Gastroesophageal sphincter (tissue), 4 donors: ENCODE data around the gene PPP1R18. TPM values are rescaled to one million over a fixed set of nuclear protein-coding genes. Genes with fewer than 3 reads are reported as not detected.

ENCODE experiments used
- ATAC-seq: fragments of 150-250 bp; one replicate; pipeline ENCODE4 v1.9.1; 2016; ENCODE audit warnings: mild to moderate bottlenecking, moderate library complexity
- H3K27ac ChIP-seq, 4 donors: fragments of 200-600 bp; sonication (generic) in 3 of 4; 1 replicate in 3 of 4; 2 replicates in 1 of 4; pipeline ENCODE4 v1.5.1; 2016 to 2019
- H3K27me3 ChIP-seq: fragments of 200-600 bp; sonication (generic); one replicate; pipeline ENCODE4 v1.5.1; 2019
- H3K36me3 ChIP-seq, 2 donors: fragments of 200-600 bp; sonication (generic); one replicate each; pipeline ENCODE4 v1.5.1; 2019; ENCODE audit warnings: control low read depth in 1 of 2
- H3K4me1 ChIP-seq, 3 donors: fragments of 200-600 bp; sonication (generic); 1 replicate in 2 of 3; 2 replicates in 1 of 3; pipeline ENCODE4 v1.5.1; 2016 to 2019; ENCODE audit warnings: control low read depth in 2 of 3
- H3K4me3 ChIP-seq, 2 donors: fragments of 200-600 bp; sonication (generic); one replicate each; pipeline ENCODE4 v1.5.1; 2019; ENCODE audit warnings: mild to moderate bottlenecking in 1 of 2, moderate library complexity in 1 of 2
- H3K9me3 ChIP-seq, 3 donors: fragments of 200-600 bp; sonication (generic); one replicate each; pipeline ENCODE4 v1.5.1; 2017 to 2019; ENCODE audit warnings: control low read depth in 2 of 3
- EP300 ChIP-seq: sonication (generic); formaldehyde crosslinking; IDR thresholded peaks from one replicate; pipeline ENCODE4 v1.6.1; 2017; ENCODE audit warnings: antibody characterized with exemption, mild to moderate bottlenecking
- POLR2A ChIP-seq, 2 donors: fragments of 450-650 bp; IDR thresholded peaks; one replicate each; pipeline ENCODE4 v1.6.1; 2017; ENCODE audit warnings: antibody characterized with exemption in 2 of 2, mild to moderate bottlenecking in 2 of 2, moderate library complexity in 1 of 2
- POLR2AphosphoS5 ChIP-seq: sonication (generic); formaldehyde crosslinking; IDR thresholded peaks from one replicate; pipeline ENCODE4 v1.6.1; 2017; ENCODE audit warnings: antibody characterized with exemption
- WGBS, 2 donors: methylation state at CpG; one replicate each; pipeline ENCODE4 v1.1.5; 2018; ENCODE audit warnings: low coverage in 1 of 2; 5-methylcytosine and 5-hydroxymethylcytosine counted together
- total RNA-seq, 4 donors: library from RNA; depleted of rRNA; stranded (reverse); fragments of >200 nt; gene quantifications; one replicate each; pipeline ENCODE4 v1.1.0, GENCODE V29; 2016
- TF ChIP-seq, protein P1 (sequence below), 4 experiments: fragments of 200-600 bp in 2 of 4; fragments of 450-650 bp in 2 of 4; sonication (generic) in 1 of 4; IDR thresholded peaks; one replicate each; pipeline ENCODE4 v1.5.1; 2017 to 2019; ENCODE audit warnings: antibody characterized with exemption in 4 of 4, mild to moderate bottlenecking in 2 of 4, moderate library complexity in 2 of 4

The PPP1R18 gene
- total RNA-seq, 4 donors from 2014 or later: 45.3 to 65.8 (median 56.6) TPM

DNA sequence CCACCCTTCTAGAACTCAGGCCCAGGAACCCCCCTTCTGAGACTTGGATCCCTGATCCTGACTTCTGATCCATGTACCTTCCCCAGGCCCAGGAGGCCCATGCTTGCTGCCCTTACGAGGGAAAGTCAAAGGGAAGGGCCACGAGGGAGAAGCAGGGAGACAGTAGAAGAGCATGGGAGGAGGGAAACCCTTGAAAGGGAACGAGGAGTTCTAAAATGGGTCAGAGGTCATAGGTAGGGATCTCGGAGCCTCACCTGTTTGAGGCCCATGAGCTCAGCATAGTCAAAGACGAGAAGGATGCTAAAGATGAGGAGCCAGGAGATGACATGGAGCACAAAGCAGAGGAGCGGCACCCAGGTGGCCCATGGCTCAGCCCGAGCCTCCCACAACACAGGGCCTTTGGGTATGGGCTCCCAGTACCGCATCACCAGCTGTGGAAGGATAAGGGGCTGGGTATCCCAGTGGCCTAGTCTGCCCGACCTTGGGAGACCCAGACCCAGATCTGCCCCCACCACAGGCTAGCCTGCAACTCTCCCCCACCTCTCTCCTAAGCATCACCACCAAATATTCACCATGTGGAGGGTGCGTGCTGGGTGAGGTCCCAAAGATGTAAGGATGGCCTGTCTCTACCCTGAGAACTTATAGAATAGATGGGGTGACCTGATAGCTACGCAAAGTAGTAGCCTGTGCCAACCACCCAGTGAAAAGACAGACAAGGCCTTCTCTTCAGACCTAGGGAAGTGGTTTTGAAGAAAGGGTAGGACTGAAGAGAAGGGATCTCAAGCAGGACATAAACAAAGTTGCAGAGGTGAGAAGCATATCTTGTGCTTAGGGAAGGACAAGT, 2.8 kb upstream of the PPP1R18 start:
- WGBS, 2 donors: 81% methylated on average over 6 of the region's 11 CpGs; no CpG with 5 or more reads in 1 of the 2 donors
- TF ChIP-seq, protein P1, sequence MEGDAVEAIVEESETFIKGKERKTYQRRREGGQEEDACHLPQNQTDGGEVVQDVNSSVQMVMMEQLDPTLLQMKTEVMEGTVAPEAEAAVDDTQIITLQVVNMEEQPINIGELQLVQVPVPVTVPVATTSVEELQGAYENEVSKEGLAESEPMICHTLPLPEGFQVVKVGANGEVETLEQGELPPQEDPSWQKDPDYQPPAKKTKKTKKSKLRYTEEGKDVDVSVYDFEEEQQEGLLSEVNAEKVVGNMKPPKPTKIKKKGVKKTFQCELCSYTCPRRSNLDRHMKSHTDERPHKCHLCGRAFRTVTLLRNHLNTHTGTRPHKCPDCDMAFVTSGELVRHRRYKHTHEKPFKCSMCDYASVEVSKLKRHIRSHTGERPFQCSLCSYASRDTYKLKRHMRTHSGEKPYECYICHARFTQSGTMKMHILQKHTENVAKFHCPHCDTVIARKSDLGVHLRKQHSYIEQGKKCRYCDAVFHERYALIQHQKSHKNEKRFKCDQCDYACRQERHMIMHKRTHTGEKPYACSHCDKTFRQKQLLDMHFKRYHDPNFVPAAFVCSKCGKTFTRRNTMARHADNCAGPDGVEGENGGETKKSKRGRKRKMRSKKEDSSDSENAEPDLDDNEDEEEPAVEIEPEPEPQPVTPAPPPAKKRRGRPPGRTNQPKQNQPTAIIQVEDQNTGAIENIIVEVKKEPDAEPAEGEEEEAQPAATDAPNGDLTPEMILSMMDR (IDR thresholded peaks at IDR 0.05): no peak
- TF ChIP-seq POLR2AphosphoS5 (no peak), EP300 (no peak), POLR2A (IDR thresholded peaks at IDR 0.05) (no peak)
- Histone ChIP-seq H3K9me3 (no peaks in the 10 kb centered on the region), H3K4me1 (peaks cover 4 to 56% (median 36%) of the 10 kb centered on the region in 3 donors), H3K27me3 (no peaks in the 10 kb centered on the region), H3K36me3 (no peaks in the 10 kb centered on the region), H3K4me3 (peak overlapping the region in 1 of 2 donors; percentile 92), H3K27ac (peak overlapping the region; percentile 92 to 100 (median 98))
- no peak for ATAC-seq

DNA sequence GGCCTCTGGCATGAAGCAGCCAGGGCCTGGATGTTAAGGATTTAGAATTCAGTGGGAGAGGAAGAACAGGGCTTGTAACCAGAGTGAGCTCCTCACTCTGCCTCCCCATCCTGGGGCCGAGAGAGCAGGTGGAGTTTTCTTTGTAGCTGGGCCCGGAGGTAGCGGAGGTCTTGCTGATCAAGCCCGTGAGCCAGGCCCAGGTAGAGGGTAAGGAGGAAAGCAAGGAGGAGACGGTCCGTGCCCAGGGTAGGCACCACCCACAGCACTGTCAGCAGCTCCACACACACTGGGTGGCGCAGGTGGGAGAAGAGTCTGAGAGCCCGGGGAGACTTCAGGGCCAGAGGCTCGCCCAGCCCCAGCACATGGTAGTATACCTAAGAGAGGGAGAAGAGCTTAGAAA, 2.1 kb upstream of the PPP1R18 start:
- peak overlapping the region; percentile 92 to 100 (median 98) for H3K27ac ChIP-seq
- WGBS, 2 donors: 60 to 89% methylated on average over 5 to 8 of the region's 9 CpGs
- H3K36me3 ChIP-seq: no peaks in the 10 kb centered on the region
- H3K27me3 ChIP-seq: no peaks in the 10 kb centered on the region
- no peak for ATAC-seq
- H3K4me1 ChIP-seq: peaks cover 4 to 63% (median 37%) of the 10 kb centered on the region in 3 donors
- TF ChIP-seq, protein P1 (IDR thresholded peaks at IDR 0.05): no peak
- no peak for TF ChIP-seq POLR2AphosphoS5
- no peak for TF ChIP-seq POLR2A (IDR thresholded peaks at IDR 0.05)
- no peak for TF ChIP-seq EP300
- peak overlapping the region in 1 of 2 donors; percentile 92 for H3K4me3 ChIP-seq
- H3K9me3 ChIP-seq: no peaks in the 10 kb centered on the region

DNA sequence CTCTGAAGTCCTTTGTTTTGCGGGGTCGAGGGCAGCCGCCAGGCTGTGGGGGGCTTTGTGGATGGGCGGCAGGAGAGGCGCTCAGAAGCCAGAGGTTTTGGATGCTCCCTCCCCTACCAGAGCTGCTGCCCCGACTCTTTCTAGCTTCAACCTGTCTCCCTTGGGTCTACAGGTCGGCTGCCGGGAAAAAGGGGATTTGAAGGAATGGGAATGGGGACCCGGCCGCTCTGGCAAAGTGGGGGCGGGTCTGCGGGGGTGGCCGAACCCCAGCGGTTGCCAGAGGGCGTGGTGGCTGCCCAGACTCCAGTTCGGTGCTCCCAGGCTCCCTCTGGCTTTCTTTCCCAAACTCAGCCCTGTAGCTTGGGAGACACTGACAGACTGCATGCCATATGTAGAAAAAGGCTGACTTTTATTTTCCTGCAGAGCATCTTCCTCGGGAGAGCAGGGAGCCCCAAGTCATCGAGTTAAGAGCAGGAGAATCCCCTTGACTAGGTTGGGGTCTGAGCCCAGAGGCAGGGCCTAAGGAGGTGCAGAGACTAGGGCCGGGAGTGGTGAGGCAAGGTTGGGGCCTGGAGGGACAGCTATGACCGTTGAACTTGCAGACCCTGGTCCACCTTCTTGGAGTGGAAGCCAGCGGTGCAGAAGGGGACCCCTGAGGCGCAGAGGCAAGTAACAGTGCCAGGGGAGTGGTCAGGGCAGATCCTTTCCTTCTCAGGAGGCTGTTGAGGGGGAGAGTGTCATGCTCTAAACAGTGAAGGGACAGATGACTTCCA, 1.4 kb upstream of the PPP1R18 start:
- Histone ChIP-seq H3K4me1 (peaks cover 4 to 70% (median 42%) of the 10 kb centered on the region in 3 donors), H3K27ac (peak overlapping the region; percentile 92 to 100 (median 98)), H3K27me3 (no peaks in the 10 kb centered on the region), H3K36me3 (no peaks in the 10 kb centered on the region), H3K9me3 (no peaks in the 10 kb centered on the region), H3K4me3 (peak overlapping the region; percentile 91 to 92)
- ATAC-seq: no peak
- TF ChIP-seq POLR2A (IDR thresholded peaks at IDR 0.05) (no peak), POLR2AphosphoS5 (no peak), EP300 (no peak)
- TF ChIP-seq, protein P1 (IDR thresholded peaks at IDR 0.05): peak in 1 of 4 experiments; percentile 64
- WGBS, 2 donors: 0% methylated on average over 6 of the region's 22 CpGs; no CpG with 5 or more reads in 1 of the 2 donors

DNA sequence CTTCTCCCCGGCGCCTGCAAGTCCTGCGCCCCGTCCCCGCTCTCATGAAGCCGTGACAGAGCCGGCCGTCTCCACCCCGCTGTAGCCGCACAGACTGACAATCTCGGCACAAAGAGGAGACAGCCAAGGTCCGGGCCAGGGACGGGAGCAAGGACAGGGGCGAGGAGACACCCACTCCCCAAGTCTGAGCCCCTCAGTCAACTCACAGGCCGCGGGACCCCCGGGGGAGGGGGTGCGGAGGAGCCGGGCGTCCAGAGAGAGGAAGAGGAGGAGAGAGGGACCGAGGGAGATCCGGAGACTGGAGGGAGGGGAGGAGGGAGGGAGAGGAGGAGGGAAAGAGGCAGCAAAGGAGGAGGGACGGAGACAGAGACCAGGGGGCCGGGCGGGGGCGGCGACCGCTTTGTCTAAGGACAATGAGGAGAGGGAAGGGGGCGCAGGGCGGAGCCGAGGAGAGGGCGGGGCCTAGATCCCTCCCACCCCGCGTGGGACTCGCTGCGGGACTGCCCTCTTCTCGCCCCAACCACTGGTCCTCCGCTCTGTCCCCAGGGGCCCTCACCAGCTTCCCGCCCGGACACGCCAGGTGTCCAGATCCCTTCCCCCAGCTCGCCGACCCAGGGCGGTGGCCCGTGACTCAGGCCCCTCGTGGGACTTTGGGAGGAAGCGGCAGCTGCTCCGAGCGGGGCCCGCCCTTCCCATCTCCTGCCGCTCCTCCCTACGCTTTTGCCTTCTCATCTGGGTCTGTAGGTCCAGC, 638 bp upstream of the PPP1R18 start:
- peak overlapping the region; percentile 92 to 100 (median 98) for H3K27ac ChIP-seq
- no peaks in the 10 kb centered on the region for H3K36me3 ChIP-seq
- ATAC-seq: peak; percentile 78
- H3K27me3 ChIP-seq: no peaks in the 10 kb centered on the region
- H3K4me1 ChIP-seq: peaks cover 4 to 78% (median 48%) of the 10 kb centered on the region in 3 donors
- H3K4me3 ChIP-seq: peak overlapping the region; percentile 91 to 92
- H3K9me3 ChIP-seq: no peaks in the 10 kb centered on the region
- TF ChIP-seq, protein P1 (IDR thresholded peaks at IDR 0.05): no peak
- TF ChIP-seq EP300 (no peak), POLR2A (IDR thresholded peaks at IDR 0.05) (peak; percentile 35 to 43), POLR2AphosphoS5 (peak; percentile 97)
- 0% methylated on average over 6 to 8 of the region's 52 CpGs for WGBS, 2 donors
